T-helper 9 cell (primary cell): ENCODE measurements around the gene HPS4.
"Not testable (repeated sequence)": the region's sequence is repeated elsewhere in the genome, so short reads cannot be mapped to it uniquely, and the experiment has no call there.

ENCODE experiments used
- DNase-seq: peaks from one replicate; pipeline ENCODE4 v3.0.0-alpha.2; 2020

HPS4 gene

GRCh38 chr22:26439559-26439958, 44.0 kb downstream of the HPS4 start:
- no peak for DNase-seq

- not testable (repeated sequence) for DNase-seq
These were observed 44.8 kb downstream of the HPS4 start for GRCh38 chr22:26438776-26439175.

GRCh38 chr22:26437694-26438392, 45.7 kb downstream of the HPS4 start:
- no peak for DNase-seq

- no peak for DNase-seq
These were observed 46.6 kb downstream of the HPS4 start for GRCh38 chr22:26436903-26437515.

GRCh38 chr22:26435327-26436093, 48.1 kb downstream of the HPS4 start:
- DNase-seq: no peak

GRCh38 chr22:26433805-26434204, 49.8 kb downstream of the HPS4 start:
- DNase-seq: no peak

GRCh38 chr22:26432619-26433311, 50.8 kb downstream of the HPS4 start:
- no peak for DNase-seq

- no peak for DNase-seq
These were observed 52.2 kb downstream of the HPS4 start for GRCh38 chr22:26431261-26431995.

- no peak for DNase-seq
These were observed 53.0 kb downstream of the HPS4 start for GRCh38 chr22:26430600-26430999.

- no peak for DNase-seq
These were observed 53.9 kb downstream of the HPS4 start for GRCh38 chr22:26429458-26430286.

GRCh38 chr22:26428515-26429457, 54.8 kb downstream of the HPS4 start, which contains the start of gene ASPHD2:
TSS of gene ASPHD2 (plus strand) at chr22:26429260. CDS start at chr22:26433616, 4,356 bp downstream.
- peak; percentile 75 for DNase-seq

GRCh38 chr22:26426924-26427323, 56.7 kb downstream of the HPS4 start:
- DNase-seq: no peak

GRCh38 chr22:26418620-26419019, 65.0 kb downstream of the HPS4 start:
- no peak for DNase-seq

GRCh38 chr22:26417406-26417805, 66.2 kb downstream of the HPS4 start:
- DNase-seq: no peak

- DNase-seq: no peak
These were observed 66.8 kb downstream of the HPS4 start for GRCh38 chr22:26416670-26417276.

GRCh38 chr22:26416256-26416655, 67.3 kb downstream of the HPS4 start:
- no peak for DNase-seq

- no peak for DNase-seq
These were observed 69.2 kb downstream of the HPS4 start for GRCh38 chr22:26414347-26414746.

GRCh38 chr22:26410386-26410785, 73.2 kb downstream of the HPS4 start:
- no peak for DNase-seq

GRCh38 chr22:26409719-26410335, 73.8 kb downstream of the HPS4 start:
- DNase-seq: no peak
